GM21528 (cell line): ENCODE measurements around the gene ZNF761.
A peak's percentile ranks its signal among the peaks of the same experiment; 100 is the strongest.
"Not testable (repeated sequence)": the region's sequence is repeated elsewhere in the genome, so short reads cannot be mapped to it uniquely, and the experiment has no call there.

Experiments
- ATAC-seq: cut with Tn5 transposase; IDR thresholded peaks from one replicate; pipeline ENCODE4 v1.9.1; 2021; ENCODE audit warnings: mild to moderate bottlenecking, moderate library complexity; ENCODE audit not compliant: unreplicated experiment, low FRiP score

The ZNF761 gene

DNA sequence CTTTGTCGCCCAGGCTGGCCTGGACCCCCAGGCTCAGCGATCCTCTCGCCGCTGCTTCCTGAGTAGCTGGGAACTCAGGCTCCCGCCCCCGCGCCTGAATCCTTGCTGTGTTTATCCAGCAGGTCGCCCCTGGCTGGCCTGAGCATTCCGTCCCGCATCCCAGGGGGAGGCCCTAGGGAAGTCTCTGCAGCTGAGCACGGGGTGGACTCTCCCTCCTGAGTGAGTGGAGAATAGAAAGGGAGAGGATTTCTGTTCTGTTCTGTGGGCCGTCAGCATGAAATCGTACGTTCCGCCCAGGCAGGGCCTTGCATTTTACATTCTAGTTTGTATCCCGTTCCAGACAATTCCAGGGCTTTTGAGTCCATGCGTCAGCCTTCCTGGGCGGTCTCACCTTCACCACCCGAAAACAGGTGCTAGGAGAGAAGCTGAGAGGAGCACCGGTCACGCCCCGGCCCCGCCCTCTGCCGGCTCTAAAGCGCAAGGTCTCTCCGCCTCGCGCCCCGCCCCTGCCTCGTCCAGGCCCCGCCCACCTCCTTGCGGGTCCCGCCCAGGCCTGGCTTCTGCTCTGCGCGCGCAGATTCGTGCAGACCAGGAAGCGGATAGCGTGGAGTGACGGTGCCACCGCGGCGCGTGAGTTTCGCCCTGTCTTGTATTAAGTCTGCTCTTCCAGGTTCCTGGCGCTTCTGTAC is at the start of gene ZNF761:
ZNF761 (plus strand) TSS at position 586 of the 689 bp plus-strand sequence. CDS start 15,285 bp downstream, outside the sequence.
- ATAC-seq, result peak; percentile 93

DNA sequence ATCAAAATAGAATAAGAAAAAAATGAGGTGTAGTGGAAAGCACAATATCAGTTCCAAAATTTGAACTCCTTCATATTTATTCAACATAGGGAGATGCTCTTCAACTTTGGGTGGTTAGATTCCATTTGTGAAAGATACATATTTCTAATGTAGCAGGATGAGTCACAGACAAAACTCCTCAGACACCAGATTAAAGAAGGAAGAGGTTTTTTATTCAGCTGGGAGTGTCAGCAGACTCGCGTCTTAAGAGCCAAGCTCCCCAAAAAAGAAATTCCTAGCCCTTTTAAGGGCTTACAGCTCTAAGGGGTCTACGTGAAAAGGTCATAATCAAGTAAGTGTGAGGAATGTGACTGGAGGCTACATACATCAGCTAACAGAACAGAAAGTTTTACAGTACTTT is 43.6 kb upstream of the ZNF761 start:
- ATAC-seq, result no peak

DNA sequence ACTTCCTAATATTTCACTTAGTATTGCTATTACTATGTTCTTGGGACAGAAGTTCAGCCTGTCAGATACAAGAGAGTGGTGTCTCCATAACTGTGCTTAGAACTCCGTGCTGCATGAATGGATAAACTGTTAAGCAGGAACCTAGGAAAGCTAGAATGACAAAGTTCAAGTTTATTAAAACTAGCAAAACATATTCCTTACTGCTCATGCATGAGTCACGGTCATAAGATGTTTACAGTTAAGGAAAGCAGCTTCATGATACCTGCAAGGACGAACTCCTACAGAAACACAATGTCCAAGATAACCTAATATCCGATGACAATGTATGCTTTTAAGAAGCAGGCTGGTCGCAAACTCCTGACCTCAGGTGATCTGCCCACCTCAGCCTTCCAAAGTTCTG is 42.9 kb upstream of the ZNF761 start:
- ATAC-seq, result no peak

DNA sequence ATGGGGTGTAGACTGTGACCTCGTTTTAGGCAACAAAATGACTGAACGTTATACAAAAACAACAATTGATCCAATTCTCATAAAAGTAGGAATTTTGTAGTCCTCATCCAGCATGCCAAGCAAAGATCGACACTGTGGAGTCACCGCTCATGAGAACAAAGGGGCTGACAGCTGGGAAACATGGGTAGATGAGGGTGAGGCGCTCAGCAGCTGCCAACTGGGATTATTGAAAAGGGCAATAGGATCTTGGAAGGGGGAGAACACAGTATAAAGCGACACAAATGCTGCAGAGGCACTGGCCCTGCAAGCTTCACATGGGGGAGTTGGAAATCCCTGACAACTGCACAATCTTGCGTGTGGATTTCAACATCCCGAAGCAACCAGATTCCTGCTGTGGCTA is 42.2 kb upstream of the ZNF761 start:
- ATAC-seq, result no peak

DNA sequence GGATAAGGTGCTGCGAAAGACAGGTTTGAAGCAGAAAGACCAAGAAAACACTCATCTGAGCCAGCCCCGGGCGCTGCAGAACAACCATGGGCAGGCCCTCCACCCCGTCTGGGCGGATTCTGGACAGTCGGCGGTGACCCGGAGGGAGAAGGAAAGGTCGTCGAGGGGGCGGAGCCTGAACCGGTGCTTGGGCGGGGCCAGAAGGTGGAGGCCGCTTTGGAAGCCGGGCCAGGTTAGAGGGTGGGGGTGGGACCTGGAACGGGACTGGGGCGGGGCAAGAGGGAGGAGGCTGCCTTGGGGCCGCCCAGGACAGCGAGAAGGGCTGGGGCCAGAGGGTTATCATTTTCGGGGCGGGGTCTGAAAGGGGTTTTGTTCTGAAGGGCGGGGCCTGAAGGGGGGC is 41.8 kb upstream of the ZNF761 start:
- no peak for ATAC-seq

DNA sequence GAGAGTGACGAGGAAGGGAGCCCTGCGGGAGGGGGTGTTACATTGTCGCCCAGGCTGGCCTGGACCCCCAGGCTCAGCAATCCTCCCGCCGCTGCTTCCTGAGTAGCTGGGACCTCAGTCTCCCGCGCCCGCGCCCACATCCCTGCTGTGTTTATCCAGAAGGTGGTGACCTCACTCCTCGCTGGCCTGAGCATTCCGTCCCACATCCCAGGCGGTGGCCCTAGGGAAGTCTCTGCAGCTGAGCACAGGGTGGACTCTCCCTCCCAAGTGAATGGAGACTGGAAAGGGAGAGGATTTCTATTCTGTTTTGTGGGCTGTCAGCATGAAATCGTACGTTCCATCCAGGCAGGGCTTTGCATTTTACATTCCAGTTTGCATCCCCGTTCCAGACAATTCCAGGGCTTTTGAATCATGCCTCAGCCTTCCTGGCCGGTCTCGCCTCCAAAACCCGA is 37.2 kb upstream of the ZNF761 start:
- no peak for ATAC-seq

DNA sequence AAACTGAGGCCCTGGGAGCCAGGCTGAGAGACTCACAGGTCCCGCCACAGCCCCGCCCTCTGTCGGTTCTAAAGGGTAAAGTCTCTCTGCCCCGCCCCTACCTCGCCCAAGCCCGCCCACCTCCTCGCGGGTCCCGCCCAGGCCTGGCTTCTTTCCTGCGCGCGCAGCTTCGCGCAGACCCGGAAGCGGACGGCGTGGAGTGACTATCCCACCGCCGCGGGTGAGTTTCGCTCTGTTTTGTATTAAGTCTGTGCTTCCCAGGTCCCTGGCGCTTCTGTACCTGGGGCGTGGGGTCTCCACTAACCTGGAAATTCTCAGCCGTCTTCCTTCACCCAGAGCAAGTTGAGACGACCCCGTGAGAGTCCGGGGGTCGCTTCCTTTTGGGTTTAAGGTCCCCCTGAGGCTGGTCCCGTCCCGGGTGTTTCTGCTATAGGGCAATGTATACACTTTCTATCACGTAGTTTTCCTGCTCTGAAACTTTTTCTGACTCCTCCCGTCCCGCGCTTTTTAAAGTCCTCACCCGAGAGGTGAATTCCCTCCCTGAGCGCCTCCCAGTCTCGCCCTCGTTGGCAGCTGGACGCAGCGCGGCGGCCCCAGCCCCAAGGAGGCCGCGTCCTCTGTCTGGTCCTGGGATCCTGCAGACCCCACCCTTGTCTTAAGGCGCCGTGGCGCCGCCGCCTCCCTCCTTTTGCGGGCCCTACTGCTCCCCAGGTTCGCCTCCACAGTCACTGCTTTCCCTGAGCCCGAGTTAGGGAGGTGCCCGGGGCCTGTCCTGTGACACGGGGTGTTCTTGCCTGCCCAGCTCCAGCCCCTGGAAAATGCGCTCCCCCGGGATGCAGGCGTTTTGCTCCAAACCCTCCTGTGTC is 36.6 kb upstream of the ZNF761 start, which contains the start of gene ZNF765:
ZNF765 (plus strand) TSS at position 176 of the 866 bp plus-strand sequence. CDS start 2,867 bp downstream, outside the sequence.
- ATAC-seq, result peak; percentile 90

DNA sequence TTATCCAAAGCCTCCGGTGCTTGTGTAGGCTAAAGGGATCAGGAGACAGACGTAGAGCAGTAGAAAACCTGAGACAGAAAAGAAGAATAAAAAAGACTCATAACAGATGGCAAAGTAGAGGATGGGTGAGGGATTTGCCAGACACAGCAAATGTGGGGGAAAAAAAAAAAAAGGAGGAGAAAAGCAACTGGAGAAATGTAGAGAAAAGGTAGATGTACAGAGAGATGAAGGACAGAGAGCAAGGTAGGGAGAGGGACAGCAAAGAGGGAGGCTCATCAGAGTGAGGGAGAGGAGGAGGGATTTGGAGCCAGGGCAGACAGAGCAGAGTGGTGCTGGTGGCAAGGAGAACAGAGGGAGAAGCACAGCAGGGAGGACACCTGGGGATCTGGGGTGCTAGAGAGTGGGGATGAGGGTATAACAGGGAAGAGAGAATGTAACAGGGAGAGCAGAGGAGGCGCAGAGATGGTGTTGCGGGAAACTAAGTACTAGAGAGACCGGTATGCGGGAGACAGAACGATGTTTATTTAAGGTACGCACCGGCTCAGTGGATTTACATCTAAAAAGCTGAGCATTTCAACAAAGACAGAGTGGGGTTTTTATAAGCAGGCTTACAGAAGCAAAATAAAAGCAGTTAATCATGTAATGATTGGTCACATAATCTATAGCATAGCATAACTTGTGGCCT is 35.8 kb upstream of the ZNF761 start:
- not testable (repeated sequence) for ATAC-seq

DNA sequence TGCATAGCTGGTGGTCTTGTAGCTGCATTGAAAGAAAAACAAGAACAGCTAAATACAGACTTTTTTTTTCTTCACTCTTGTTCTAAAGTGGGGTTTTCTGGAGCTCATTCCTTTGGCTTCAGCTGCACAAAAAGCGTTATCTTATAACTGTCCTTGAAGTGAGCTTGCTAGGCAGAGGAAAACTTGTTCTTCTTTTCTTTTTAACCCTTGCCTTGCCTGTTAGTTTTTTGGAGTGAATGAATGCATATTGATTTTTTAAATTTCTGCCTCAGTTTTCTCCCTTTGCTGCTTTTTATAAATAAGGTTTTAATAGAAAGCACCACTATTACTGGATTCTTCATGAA is 35.3 kb upstream of the ZNF761 start:
- no peak for ATAC-seq

DNA sequence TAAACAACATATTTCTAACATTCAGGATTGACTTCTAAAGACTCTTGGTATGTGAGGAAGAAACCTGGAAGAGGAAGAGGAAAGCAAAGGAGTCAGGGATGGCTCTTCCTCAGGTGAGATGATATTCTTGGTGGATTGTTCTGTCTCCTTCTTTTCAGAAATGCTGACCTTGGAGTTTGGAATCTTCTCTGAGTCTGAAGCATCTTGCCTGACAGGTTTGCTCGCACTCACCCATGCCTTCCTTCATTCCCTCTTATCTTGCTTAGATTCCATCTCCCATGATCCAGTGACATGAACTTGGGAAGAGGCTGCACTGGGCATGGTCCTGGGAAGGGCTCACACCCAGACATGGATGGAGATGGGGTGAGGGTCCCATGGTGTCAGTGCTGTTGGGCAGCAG is 33.9 kb upstream of the ZNF761 start:
- not testable (repeated sequence) for ATAC-seq

DNA sequence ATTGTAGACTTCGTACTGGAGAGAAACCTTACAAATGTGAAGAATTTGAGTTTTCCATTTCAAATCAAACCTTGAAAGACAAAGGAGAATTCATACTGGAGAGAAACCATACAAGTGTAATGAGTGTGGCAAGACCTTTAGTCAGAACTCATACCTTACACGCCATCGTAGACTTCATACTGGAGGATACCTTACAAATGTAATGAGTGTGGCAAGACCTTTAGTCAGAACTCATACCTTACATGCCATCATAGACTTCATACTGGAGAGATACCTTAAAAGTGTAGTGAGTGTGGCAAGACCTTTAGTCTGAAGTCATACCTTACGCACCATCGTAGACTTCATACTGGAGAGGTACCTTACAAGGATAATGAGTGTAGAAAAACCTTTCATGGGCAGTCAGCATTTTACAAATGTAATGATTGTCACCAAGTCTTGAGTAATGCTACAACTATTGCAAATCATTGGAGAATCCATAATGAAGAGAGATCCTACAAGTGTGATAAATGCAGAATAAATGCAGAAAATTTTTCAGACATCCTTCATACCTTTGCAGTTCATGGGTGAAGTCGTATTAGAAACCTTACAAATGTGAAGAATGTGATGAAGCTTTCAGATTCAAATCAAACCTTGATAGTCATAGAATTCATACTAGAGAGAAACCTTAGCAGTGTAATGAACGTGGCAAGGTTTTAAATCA is 22.1 kb upstream of the ZNF761 start:
- ATAC-seq, result no peak

DNA sequence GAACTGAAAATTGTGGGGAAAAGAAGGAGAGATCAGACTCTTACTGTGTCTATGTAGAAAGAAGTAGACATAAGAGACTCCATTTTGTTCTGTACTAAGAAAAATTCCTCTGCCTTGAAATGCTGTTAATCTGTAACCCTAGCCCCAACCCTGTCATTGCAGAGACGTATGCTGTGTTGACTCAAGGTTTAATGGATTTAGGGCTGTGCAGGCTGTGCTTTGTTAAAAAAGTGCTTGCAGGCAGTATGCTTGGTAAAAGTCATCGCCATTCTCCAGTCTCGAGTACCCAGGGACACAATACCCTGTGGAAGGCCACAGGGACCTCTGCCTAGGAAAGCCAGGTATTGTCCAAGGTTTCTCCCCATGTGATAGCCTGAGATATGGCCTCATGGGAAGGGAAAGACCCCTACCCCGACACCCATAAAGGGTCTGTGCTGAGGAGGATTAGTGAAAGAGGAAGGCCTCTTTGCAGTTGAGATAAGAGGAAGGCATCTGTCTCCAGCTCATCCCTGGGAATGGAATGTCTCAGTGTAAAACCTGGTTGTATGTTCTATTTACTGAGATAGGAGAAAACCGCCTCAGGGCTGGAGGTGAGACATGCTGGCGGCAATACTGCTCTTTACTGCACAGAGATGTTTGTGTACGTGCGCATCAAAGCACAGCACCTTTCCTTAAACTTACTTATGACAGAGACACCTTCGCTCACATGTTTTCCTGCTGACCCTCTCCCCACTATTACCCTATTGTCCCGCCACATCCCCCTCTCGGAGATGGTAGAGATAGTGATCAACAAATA is 11.1 kb upstream of the ZNF761 start:
- ATAC-seq, result not testable (repeated sequence)

DNA sequence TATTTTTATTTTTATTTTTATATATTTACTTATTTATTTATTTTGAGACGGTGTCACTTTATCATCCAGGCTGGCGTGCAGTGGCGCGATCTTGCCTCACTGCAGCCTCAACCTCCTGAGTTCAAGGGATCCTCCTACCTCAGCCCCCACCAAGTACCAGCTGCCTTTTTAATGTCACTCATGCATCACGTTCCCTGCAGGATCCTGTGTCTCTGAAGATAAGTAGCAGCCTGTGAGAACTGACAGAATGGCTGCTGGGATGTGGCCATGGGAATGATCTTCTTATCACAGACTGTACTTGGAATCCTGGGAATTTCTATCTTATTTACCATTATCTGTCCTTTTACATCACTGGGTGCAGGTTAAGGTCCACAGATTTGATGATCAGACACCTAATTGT is 9.2 kb upstream of the ZNF761 start:
- no peak for ATAC-seq

DNA sequence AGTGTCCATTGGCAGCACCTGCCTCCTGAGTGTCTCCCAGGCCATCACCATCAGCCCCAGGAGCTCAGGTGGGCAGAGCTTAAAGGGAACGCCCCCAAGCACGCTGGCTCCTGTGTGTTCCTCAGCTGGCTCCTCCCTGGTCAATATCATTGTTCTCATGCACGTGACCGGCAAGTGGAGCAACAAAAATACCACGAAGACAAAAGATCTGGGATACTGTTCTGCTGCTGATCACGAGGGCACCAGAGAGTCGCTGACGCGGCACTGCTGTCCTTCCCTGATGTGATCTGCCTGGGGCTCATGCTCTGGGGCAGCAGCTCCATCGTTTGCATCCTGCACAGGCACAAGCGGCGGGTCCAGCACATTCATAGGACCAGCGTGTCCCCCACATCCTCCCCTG is 8.7 kb upstream of the ZNF761 start:
- not testable (repeated sequence) for ATAC-seq

DNA sequence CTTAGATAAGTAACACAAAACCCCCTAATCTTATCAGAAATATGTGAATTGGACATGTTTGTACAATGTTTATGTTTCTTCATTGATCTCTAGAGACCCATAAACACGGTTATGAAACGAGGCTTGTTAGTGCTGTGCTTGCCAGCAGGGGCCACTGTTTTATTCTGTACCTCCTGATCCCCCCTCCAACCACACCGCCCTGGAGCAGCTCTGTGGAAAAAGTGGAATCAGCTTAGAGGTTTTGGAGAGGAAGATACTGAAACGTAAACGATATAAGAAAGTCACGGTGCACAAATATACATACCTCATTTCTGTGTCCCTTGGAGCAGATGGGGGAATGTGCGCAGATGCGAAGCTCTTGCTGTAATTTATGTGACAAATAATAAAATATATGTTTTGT is 8.1 kb upstream of the ZNF761 start:
- ATAC-seq, result not testable (repeated sequence)

DNA sequence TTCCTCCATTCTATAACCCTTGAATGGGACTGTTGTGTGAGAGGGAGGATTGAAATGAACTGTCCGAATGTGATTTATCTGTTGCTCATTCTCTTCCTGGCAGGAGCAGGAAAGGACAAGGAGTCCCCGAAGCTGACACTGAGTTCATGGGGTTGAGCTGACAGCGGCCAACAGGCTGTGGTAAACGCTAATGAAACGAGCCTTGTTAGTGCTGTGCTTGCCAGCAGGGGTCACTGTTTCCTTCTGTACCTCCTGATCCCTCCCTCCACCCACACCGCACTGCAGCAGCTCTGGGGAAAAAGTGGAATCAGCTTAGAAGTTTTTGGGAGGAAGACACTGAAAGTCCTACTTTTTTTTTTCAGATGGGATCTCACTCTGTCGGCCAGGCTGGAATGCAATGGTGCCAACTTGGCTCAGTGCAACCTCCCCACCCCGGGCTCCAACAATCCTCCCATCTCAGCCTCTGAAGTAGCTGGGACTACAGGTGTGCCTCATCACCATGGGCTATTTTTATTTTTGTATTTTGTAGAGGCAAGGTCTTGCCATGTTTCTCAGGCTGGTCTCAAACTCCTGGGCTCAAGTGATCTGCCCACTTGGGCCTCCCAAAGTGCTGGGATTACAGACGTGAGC is 6.7 kb upstream of the ZNF761 start:
- no peak for ATAC-seq

DNA sequence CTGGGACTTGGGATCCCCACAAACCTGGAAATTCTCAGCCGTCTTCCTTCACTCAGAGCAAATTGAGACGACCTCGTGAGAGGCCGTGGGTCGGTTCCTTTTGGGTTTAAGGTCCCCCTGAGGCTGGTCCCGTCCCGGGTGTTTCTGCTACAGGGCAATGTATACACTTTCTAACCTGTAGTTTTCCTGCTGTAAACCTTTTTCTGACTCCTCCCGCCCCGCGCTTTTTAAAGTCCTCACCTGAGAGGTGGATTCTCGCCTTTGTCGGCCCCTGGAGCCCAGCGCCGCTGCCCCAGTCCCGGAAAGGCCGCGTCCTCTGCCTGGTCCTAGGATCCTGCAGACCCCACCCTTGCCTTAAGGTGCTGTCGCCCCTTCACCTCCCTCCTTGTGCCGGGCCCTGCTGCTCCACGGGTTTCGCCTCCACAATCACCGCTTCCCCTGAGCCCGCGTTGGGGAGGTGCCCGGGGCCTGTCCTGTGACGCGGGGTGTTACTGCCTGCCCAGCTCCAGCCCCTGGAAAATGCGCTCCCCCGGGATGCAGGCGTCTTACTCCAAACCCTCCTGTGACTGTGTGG is 391 bp downstream of the ZNF761 start:
- ATAC-seq, result peak; percentile 38

DNA sequence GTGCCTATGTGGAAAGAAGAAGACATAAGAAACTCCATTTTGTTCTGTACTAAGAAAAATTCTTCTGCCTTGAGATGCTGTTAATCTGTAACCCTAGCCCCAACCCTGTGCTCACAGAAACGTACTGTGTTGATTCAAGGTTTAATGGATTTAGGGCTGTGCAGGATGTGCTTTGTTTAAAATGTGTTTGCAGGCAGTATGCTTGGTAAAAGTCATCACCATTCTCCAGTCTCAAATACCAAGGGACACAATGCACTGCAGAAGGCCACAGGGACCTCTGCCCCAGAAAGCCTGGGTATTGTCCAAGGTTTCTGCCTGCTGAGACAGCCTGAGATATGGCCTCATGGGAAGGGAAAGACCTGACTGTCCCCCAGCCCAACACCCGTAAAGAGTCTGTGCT is 12.0 kb downstream of the ZNF761 start:
- ATAC-seq, result not testable (repeated sequence)

DNA sequence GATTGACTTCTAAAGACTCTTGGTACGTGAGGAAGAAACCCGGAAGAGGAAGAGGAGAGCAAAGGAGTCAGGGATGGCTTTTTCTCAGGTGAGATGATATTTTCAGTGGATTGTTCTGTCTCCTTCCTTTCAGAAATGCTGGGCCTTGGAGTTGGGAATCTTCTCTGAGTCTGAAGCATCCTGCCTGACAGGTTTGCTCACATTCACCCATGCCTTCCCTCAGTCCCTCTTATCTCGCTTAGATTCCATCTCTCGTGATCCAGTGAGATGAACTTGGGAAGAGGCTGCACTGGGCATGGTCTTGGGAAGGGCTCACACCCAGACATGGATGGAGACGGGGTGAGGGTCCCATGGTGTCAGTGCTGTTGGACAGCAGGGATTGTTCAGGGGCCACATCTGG is 15.4 kb downstream of the ZNF761 start:
- ATAC-seq, result not testable (repeated sequence)
